Subcutaneous adipose tissue (tissue), 4 donors: ENCODE measurements around the gene NAV2. TPM values are rescaled to one million over a fixed set of nuclear protein-coding genes. Genes with fewer than 3 reads are reported as not detected.

Source experiments
- CTCF ChIP-seq: fragments of 450-650 bp; IDR thresholded peaks from one replicate; pipeline ENCODE4 v1.5.1; 2016; ENCODE audit warnings: low read depth, mild to moderate bottlenecking, control low read depth, antibody characterized with exemption, moderate library complexity
- total RNA-seq, 4 donors: library from RNA; depleted of rRNA; stranded (reverse); fragments of >200 nt; gene quantifications; one replicate each; pipeline ENCODE4 v1.1.0, GENCODE V29; 2016

Gene NAV2
- total RNA-seq, 4 donors from 2014 or later, result 13.6 to 31.5 (median 27.8) TPM

- TF ChIP-seq CTCF, result no peak
Measured at GRCh38 chr11:19992998-19993397, 280.4 kb downstream of the NAV2 start.

GRCh38 chr11:19994672-19995071, 282.0 kb downstream of the NAV2 start:
- no peak for TF ChIP-seq CTCF

- TF ChIP-seq CTCF, result no peak
Measured at GRCh38 chr11:19995145-19995544, 282.5 kb downstream of the NAV2 start.

- no peak for TF ChIP-seq CTCF
Measured at GRCh38 chr11:19996571-19996970, 283.9 kb downstream of the NAV2 start.

- TF ChIP-seq CTCF, result no peak
Measured at GRCh38 chr11:20000022-20000350, 287.3 kb downstream of the NAV2 start.

- no peak for TF ChIP-seq CTCF
Measured at GRCh38 chr11:20000351-20001134, 287.9 kb downstream of the NAV2 start.

- no peak for TF ChIP-seq CTCF
Measured at GRCh38 chr11:20002312-20003216, 289.9 kb downstream of the NAV2 start.
